ENCODE results near the gene HSPB6.
"Not testable (repeated sequence)": the region's sequence is repeated elsewhere in the genome, so short reads cannot be mapped to it uniquely, and the experiment has no call there.

The HSPB6 gene

GRCh38 chr19:35729021-35729420 is 27.8 kb downstream of the HSPB6 start:
- DNase-seq, result no peak

- DNase-seq, result no peak
Measured at GRCh38 chr19:35727956-35728706, 28.7 kb downstream of the HSPB6 start.

GRCh38 chr19:35727053-35727955 is 29.5 kb downstream of the HSPB6 start:
- DNase-seq, result no peak

DNA sequence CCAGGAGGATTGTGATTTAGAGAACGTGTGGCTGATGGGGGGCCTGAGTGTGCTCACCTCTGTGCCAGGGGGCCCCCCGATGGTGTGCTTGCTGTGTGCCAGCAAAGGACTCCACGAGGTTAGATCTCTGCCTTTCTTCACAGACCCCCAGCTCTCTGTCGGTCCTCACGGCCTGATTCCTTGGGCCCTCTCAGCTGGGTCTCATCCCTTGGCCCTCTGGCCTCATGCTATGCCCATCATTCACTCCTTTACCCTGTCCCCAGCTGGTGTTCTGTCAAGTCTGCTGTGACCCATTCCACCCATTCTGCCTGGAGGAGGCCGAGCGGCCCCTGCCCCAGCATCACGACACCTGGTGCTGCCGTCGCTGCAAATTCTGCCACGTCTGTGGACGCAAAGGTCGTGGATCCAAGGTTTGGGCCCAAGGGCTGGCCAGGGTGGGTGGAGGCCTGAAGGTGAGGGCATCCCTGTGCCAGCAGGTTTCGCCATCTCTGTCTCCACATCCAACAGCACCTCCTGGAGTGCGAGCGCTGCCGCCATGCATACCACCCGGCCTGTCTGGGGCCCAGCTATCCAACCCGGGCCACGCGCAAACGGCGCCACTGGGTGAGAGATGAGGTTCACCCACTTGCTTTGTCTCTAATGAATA is 31.5 kb downstream of the HSPB6 start:
- DNase-seq, result no peak

GRCh38 chr19:35724560-35724959 is 32.3 kb downstream of the HSPB6 start:
- no peak for DNase-seq

- not testable (repeated sequence) for DNase-seq
Measured at GRCh38 chr19:35724132-35724531, 32.7 kb downstream of the HSPB6 start.

GRCh38 chr19:35723671-35724070 is 33.2 kb downstream of the HSPB6 start:
- DNase-seq, result no peak

GRCh38 chr19:35722897-35723296 is 33.9 kb downstream of the HSPB6 start:
- DNase-seq, result no peak

DNA sequence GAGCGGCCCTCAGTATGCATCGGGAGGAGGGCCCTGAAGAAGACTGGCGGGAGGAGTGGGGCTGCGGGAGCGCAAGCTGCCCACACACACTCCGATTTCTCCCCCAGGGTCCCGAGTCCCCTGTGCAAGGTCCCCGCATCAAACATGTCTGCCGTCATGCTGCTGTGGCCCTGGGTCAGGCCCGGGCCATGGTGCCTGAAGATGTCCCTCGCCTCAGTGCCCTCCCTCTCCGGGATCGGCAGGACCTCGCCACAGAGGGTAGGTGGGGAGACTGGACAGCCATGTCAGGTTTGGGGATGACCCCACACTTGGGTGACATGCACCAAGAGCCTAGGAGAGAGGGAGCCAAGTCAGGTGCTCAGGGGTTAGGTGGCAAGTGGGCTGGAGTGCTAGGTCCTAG is 34.4 kb downstream of the HSPB6 start:
- no peak for DNase-seq

DNA sequence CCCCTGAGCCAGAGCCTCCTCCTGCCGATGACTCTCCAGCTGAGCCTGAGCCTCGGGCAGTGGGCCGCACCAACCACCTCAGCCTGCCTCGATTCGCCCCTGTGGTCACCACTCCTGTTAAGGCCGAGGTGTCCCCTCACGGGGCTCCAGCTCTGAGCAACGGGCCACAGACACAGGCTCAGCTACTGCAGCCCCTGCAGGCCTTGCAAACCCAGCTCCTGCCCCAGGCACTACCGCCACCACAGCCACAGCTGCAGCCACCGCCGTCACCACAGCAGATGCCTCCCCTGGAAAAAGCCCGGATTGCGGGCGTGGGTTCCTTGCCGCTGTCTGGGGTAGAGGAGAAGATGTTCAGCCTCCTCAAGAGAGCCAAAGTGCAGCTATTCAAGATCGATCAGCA is 35.5 kb downstream of the HSPB6 start:
- no peak for DNase-seq

DNA sequence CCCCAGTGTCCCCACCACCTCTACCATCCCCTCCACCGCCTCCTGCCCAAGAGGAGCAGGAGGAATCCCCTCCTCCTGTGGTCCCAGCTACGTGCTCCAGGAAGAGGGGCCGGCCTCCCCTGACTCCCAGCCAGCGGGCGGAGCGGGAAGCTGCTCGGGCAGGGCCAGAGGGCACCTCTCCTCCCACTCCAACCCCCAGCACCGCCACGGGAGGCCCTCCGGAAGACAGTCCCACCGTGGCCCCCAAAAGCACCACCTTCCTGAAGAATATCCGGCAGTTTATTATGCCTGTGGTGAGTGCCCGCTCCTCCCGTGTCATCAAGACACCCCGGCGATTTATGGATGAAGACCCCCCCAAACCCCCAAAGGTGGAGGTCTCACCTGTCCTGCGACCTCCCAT is 36.2 kb downstream of the HSPB6 start:
- no peak for DNase-seq

GRCh38 chr19:35720163-35720524 is 36.7 kb downstream of the HSPB6 start:
- no peak for DNase-seq

DNA sequence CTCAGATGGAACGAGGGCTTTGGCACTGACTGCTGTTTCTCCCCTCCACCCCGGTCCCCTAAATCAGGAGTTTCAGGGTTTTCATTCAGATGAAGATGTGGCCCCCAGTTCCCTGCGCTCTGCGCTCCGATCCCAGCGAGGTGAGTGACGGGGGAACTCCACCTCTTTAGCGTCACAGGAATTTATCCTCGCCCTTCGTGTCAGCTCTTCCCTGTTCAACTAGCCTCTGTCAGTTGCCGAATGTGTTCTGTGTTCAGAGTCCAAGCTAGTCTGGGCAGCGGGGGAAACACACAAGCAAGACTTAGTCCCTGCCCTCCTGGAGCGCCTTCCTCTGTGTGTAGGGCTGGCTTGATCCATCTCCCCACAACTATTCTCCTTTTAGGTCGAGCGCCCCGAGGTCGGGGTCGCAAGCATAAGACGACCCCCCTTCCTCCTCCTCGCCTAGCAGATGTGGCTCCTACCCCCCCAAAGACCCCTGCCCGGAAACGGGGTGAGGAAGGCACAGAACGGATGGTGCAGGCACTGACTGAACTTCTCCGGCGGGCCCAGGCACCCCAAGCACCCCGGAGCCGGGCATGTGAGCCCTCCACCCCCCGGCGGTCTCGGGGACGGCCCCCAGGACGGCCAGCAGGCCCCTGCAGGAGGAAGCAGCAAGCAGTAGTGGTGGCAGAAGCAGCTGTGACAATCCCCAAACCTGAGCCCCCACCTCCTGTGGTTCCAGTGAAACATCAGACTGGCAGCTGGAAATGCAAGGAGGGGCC is 37.2 kb downstream of the HSPB6 start:
- DNase-seq, result no peak

- DNase-seq, result no peak
Measured at GRCh38 chr19:35718345-35719041, 38.3 kb downstream of the HSPB6 start.

DNA sequence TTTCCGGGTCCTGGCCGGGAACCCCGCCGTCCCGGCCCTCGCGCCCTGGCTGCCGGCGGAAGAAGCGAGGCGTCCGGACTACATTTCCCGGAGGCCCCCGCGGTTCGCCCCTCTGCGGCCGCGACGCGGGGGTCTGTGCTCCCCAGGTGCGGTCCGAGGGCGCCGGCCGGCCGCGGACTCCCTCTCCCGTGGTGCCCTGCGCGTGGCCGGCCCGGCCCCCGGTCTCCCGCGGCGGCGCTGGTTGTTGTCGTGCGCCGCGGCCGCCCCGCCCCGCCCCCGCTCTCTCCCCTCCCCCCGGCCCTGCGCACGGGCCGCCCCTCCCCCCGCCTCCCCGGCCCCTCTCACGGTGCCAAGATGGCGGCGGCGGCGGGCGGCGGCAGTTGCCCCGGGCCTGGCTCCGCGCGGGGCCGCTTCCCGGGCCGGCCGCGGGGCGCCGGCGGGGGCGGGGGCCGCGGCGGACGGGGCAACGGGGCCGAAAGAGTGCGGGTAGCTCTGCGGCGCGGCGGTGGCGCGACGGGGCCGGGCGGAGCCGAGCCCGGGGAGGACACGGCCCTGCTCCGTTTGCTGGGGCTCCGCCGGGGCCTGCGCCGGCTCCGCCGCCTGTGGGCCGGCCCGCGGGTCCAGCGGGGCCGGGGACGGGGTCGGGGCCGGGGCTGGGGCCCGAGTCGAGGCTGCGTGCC is 39.0 kb downstream of the HSPB6 start, which contains the start of gene KMT2B:
Gene KMT2B, plus strand, starts transcription at position 339 of the 680 bp plus-strand sequence. Its CDS starts 16 bp downstream, at position 355.
- no peak for DNase-seq

DNA sequence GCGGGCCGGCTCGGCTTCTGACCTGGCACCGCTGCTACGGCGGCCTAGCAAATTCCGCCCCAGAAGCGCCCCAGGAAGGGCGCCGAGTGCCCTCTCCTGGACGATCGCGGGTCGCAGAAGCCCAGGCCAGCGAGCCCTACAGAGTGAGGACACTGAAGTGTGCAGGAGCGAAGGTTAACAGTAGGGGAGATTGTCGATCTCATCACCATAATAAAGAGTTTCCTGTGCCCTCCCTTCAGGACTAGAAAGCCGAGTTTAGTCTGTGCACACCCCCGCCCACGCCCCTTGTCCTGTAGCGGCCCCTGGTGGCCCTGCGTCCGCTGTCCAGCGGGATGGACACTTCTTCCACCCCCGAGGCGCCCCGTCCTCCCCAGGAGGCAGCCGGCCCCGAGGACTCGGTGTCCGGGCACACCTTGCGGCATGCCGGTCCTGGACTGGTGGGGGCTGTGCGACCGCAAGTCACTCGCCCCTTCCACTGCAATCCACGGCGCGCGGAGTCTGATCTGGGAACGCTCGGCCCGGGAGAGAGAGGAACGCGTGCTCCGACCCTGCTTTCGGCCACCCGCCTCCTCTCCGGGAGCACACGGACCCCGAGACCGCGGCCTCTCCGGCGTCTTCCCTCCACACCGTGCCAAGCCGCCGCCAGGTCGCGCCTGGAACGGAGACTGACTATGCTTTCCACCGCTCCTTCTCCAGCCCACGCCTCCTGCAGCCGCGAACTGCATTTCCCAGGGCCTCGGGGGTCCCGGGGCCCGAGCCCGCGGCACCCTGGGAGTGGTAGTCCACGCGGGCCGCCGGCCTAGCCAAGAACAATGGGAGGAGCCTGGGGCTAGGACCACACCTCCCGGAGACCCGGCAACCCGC is 39.8 kb downstream of the HSPB6 start:
- peak; percentile 93 for DNase-seq

- no peak for DNase-seq
Measured at GRCh38 chr19:35715981-35716800, 40.6 kb downstream of the HSPB6 start.

DNA sequence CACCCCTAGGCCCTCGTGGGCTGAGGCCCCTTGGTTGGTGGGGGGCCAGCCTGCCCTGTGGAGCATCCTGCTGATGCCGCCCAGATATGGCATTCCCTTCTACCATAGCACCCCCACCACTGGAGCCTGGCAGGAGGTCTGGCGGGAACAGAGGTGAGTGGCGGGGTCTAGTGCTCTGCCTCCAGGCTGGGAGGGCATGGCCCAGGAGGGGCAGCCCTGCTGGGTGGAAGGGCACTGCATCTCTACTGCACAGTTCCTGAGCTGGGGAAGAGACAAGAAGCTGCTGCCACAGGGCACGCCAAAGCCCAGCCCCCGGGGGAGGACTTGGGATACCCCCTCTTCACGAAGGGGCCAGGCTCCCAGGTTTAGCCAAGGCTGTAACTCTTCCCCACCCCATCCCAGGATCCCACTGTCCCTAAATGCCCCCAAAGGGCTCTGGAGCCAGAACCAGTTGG is 41.4 kb downstream of the HSPB6 start:
- DNase-seq, result no peak

DNA sequence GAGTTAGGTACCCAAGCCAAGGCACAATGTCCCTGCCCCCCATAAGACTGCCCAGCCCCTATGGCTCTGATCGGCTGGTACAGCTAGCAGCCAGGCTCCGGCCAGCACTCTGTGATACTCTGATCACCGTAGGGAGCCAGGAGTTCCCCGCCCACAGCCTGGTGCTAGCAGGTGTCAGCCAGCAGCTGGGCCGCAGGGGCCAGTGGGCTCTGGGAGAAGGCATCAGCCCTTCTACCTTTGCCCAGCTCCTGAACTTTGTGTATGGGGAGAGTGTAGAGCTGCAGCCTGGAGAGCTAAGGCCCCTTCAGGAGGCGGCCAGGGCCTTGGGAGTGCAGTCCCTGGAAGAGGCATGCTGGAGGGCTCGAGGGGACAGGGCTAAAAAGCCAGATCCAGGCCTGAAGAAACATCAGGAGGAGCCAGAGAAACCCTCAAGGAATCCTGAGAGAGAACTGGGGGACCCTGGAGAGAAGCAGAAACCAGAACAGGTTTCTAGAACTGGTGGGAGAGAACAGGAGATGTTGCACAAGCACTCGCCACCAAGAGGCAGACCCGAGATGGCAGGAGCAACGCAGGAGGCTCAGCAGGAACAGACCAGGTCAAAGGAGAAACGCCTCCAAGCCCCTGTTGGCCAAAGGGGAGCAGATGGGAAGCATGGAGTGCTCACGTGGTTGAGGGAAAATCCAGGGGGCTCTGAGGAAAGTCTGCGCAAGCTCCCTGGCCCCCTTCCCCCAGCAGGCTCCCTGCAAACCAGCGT is 42.1 kb downstream of the HSPB6 start:
- DNase-seq, result no peak
